Epidermal melanocyte (primary cell): Measurements from ENCODE around the gene DBI.
"Not testable (repeated sequence)": the region's sequence is repeated elsewhere in the genome, so short reads cannot be mapped to it uniquely, and the experiment has no call there.

ENCODE experiments used
- DNase-seq: peaks from one replicate; pipeline ENCODE4 v3.0.0; 2011; ENCODE audit warnings: low spot score; ENCODE audit not compliant: insufficient read length

Gene DBI

DNA sequence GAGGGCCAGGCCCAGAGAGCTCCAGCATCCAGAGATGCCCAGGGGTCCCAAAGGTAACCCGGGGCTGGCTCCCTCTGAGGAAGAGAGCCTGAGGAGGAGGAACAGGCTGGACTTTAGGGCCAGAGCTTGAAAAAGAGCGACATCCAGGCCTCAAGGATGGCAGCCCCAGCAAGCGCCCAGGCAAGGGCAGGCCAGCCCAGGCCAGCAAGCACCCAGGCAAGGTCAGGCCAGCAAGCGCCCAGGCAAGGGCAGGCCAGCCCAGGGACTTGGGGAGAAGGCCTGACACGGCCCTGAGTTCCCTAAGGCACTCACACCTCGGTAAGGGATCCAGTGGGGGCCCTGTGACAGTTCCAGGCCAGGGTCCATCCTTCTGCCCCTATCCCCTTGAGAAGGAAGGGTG, 30.4 kb downstream of the DBI start:
- DNase-seq: no peak

DNA sequence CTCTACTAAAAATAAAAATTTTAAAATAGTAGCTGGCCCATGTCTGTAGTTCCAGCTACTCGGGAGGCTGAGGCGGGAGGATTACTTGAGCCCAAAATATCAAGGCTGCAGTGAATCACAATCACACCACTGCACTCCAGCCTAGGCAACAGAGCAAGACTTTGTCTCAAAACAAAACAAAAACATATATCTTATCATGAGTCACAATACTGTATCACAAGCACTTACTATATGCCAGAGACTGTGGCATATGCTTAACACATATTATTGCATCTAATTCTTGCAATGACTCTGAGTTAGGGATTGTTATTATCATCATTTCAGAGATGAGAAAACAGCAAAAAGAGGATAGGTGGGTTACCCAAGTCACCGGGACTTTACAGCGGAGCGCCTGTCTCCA, 35.3 kb downstream of the DBI start:
- DNase-seq: no peak

DNA sequence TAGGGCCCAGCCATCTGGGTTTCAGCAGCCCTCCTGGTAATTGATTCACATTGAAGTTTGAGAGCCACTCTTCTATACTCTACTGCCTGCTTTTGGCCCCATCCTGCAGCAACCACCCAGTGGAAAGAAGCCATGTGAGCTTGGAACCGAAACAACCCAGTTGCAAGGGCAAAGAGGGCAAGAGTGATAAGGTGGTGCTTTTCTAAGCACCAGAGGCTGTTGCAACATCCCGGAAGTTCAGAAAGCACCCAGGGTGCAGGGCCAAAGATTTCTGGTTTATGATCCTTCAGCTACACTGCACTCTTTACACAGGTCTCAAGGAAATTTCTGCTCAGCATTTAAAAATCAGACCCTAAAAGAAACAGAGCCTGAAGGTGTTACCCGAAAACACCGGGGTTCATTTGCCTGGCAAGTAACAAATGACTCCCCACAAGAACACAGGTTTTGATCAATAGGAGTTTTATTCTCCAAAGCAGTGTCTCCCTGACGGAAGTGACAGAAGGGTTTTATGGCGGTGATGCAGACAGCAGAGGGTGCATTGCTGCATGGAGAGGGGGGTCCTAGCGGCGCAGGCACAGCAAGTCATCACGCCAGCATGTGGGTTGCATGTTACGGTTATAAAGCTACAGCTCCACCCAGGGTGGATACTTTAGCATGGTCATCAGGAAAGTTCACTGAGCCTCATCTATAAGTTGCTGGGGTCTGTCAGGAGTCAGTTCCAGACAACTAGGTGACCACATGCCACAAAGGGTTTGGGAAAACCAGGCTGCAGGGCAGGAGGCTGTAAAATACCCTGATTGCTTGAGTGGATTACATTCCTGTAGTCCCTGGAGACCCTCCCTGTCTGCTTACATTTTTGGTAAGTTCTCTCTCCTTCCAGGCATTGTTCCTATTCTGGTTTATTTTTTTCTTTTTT, 36.1 kb downstream of the DBI start:
- DNase-seq: no peak

- not testable (repeated sequence) for DNase-seq
Observed at GRCh38 chr2:119403618-119404017, 36.8 kb downstream of the DBI start.

DNA sequence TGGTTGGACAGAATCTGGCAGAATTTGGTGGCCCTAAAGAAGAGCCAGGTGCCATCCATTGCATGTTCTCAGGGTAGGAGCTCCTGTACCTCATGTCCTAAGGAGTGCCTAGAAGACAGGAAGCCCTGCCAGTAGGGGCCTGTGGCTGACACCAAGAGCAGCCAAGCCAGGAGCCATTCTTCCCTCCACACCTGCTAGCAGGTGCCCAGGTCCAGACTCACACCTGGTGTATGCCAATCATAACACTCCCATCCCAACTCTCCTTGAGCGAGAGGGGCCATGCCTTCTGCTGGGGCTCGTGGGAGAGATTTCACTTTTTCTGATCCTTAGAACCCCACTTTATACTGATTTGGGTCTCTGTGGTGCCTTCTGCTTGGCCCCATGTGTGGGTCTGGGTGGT, 38.4 kb downstream of the DBI start:
- DNase-seq: no peak

- DNase-seq: no peak
Observed at GRCh38 chr2:119407430-119408220, 40.8 kb downstream of the DBI start.

DNA sequence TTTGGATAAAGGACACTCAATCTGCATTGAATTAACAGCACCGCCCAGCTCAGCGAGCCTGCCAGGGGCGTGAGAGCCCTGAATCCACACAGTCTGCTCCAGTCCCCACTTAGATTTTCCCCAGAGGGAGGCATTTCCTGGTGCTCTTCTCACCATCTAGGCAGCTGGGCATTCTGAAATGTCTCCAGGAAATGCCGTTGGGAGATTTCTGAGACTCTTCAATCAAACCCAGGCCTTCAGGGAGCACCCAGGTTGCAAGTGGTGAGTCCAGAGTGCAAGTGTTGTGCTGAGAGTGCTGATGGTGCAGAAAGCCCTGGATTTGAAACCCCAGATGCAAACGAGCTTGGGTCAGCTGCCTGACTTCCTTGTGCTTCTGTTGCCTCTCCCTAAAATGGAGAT, 41.4 kb downstream of the DBI start:
- no peak for DNase-seq

- DNase-seq: no peak
Observed at GRCh38 chr2:119409506-119409905, 42.7 kb downstream of the DBI start.

GRCh38 chr2:119414894-119415293, 48.1 kb downstream of the DBI start:
- DNase-seq: no peak

DNA sequence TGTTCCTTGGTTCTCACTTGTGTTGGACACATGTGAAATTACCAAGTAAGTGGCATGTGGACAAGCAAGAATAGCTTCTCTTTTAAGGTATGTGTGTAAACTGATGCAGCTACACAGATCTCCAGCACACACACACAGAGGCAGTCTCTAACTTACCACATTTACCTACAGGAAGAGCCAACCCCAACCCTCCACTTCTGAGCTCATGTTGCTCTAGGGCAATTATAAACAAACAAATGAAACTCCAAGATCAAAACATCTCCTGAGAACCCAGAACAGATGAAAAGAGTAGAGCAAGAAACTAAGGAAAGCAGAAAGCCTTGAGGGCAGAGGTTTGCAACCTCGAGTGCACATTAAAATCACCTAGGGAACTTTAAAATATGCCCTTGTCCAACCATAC, 48.9 kb downstream of the DBI start:
- no peak for DNase-seq

DNA sequence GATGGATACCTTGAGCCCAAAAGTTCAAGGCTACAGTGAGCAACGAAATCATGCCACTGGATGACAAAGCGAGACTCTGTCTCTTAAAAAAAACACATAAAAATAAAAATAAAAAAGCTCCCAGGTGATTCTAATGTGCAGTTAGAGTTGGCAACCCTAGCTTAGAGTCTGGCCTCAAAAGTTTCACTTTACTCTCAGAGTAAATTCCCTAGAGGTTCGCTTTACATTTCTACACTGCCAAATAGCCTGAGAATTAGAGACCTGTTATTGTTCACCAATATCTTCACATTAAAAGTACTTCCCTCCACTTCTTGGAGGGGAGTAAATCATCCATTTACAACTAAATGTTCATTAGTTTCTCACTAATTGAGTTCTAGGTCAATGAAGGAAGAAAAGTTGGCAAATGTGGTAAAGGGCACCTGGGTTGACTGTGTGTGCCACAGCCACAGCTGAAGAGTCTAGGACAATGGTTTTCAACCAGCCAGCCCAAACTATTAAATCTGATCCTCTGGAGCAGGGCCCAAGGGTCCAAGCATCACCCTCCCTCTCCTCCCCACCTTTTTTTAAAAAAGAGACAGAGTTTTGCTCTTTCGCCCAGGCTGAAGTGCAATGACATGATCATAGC, 49.6 kb downstream of the DBI start:
- DNase-seq: no peak

DNA sequence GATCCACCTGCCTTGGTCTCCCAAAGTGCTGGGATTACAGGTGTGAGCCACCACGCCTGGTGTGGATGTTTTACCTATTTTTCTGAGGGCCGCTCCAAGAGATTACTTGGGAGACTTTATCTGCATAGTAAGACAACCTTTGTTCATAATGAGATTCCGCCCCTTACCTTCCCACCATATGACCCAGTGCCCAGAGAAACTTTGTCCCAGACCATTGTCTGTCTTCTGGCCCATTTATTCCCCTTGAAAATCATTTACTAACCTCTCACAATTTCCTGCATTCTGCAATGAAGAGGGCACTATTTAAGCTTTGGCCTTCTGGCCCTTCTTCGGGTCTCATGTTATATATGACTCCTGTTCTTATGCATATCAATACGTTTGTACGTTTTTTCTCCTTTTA, 51.1 kb downstream of the DBI start:
- DNase-seq: no peak

- no peak for DNase-seq
Observed at GRCh38 chr2:119419065-119419464, 52.3 kb downstream of the DBI start.

- DNase-seq: no peak
Observed at GRCh38 chr2:119419803-119420508, 53.2 kb downstream of the DBI start.

DNA sequence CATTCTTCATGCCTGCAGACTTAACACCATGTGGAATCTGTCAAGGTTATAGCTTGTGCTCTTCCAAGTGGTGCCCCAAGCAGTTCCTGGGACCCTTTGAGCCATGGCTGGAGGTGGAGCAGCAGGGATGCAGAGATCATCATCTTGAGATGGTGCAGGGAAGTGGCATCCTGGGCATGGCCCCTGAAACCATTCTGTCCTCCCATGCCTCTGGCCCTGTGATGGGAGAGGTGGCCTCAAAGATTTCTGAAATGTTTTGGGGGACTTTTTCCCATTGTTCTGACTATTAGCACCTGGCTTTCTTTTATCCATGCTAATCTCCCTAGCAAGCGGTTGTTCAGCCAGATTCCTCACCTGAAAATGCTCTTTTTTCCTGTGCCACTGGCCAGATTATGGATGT, 54.5 kb downstream of the DBI start:
- no peak for DNase-seq

GRCh38 chr2:119421741-119422140, 55.0 kb downstream of the DBI start:
- DNase-seq: no peak
